RCC 7860 (cell line): Measurements from ENCODE around the gene CLCN2.

ENCODE experiments used
- DNase-seq: peaks from one replicate; pipeline ENCODE4 v3.0.0-alpha.2; 2015; ENCODE audit warnings: low spot score
- FAIRE-seq: peaks from 2 replicates; lab custom pipeline; 2012; peaks lifted over from hg19 to GRCh38; lab: Jason Lieb, UNC

The CLCN2 gene

GRCh38 chr3:184381261-184382224 is 20.1 kb upstream of the CLCN2 start:
- FAIRE-seq (no peak), DNase-seq (no peak)

- no peak for DNase-seq
- FAIRE-seq: no peak
Measured at GRCh38 chr3:184380627-184381260, 19.3 kb upstream of the CLCN2 start.

GRCh38 chr3:184380185-184380626 is 18.8 kb upstream of the CLCN2 start:
- no peak for FAIRE-seq
- no peak for DNase-seq

- no peak for FAIRE-seq
Measured at GRCh38 chr3:184379358-184380184, 18.2 kb upstream of the CLCN2 start, which contains the start of gene CHRD. Gene CHRD, plus strand, starts transcription at chr3:184380054. Its CDS starts 265 bp downstream, at chr3:184380319.

GRCh38 chr3:184378651-184379357 is 17.4 kb upstream of the CLCN2 start:
- DNase-seq (no peak), FAIRE-seq (no peak)

More at GRCh38 chr3:184379358-184380184, 18.2 kb upstream of the CLCN2 start, which contains the start of gene CHRD:
- no peak for DNase-seq

- FAIRE-seq: no peak
- DNase-seq: no peak
Measured at GRCh38 chr3:184377882-184378445, 16.6 kb upstream of the CLCN2 start, which contains the start of gene THPO. Gene THPO, minus strand, starts transcription at chr3:184378207. Its CDS starts 1,948 bp downstream, at chr3:184376259.

DNA sequence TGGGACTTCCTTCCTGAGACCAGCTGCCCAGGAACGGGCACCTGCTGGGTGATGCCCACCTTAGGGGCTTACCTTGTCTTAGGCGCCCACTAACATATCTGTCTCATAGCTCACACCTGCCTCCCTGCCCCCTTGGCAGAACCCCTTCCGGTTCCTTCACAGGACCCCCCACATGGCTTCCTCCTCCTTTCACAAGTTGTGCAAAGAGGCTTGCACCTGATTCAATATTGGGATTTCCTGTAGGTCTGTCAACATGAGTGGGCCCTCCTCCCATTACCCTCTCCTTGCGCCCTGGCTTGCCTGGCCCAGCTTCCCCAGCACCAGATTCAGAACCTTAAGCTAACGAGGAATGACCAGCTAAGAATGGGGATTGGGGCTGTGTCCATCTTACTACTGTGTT is 16.0 kb upstream of the CLCN2 start:
- DNase-seq: no peak
- no peak for FAIRE-seq

DNA sequence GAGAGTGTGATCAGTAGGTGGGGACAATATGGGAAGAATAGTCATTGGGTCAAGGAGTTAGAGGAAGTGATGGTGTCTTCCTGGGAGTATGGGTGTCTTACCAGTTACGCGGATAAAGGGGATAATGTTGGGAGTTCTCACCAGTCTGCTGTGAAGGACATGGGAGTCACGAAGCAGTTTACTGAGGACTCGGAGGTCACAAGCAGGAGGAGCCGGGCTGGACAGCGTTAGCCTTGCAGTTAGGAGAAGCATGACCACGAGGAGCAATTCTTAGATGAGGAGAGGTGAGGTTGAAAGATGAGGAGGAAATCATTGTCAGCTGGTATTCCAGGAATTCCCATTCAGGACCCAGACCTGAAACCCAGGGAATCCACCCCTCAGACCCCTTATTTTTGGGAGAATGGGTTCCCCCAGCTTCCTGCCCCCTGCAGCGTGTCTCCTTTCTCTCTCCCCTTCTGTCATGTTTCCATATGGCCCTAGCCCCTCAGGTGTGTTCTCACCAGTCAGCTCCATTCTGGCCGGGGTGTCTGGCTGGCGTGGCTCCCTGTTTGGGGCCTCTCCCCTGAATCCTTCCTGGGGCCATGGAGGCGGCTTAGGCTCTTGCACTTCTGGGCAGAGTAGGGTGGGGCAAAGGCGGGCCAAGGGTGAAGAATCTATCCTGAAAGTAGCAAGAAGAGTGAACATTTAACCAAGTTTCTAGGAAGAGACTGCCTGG is 14.5 kb upstream of the CLCN2 start:
- FAIRE-seq: no peak
- no peak for DNase-seq

DNA sequence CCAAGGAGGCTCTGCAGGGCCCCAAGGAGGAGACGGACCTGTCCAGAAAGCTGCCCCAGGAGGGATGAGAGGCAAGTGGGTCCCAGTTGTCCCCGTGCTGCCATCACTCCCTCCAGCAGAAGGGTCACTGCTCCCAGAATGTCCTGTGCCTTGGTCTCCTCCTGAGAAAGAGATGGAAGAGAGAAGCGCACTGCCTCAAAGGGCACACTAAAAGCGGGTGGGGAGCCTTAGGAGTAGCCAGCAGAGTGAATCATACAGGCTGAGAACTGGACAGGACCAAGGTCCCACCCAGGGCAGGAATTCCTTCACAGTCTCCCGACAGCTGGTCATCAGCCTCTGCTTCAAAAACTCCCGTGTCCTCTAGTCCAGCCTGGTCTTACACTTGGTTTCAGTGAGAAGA is 12.0 kb upstream of the CLCN2 start:
- FAIRE-seq: no peak
- no peak for DNase-seq

DNA sequence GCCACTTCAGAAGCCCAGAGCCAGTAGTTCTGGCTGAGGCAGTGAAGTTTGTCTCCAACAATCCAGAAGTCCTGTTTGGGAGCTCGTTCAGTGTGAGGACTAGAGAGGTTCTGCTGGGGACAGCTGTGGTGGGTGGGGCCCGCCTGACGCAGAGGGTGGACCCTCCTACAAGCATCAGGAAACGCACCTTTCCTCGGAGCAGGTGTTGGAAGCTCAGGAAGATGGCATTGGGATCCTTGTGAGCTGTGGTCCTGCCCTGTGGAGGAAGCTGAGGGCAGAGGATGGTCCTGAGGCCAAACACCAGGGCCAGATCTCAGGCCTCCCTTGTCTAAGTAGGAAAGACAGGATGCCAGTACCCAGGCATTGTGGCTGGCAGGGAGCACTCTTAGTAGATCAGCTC is 11.5 kb upstream of the CLCN2 start:
- FAIRE-seq (no peak), DNase-seq (no peak)

DNA sequence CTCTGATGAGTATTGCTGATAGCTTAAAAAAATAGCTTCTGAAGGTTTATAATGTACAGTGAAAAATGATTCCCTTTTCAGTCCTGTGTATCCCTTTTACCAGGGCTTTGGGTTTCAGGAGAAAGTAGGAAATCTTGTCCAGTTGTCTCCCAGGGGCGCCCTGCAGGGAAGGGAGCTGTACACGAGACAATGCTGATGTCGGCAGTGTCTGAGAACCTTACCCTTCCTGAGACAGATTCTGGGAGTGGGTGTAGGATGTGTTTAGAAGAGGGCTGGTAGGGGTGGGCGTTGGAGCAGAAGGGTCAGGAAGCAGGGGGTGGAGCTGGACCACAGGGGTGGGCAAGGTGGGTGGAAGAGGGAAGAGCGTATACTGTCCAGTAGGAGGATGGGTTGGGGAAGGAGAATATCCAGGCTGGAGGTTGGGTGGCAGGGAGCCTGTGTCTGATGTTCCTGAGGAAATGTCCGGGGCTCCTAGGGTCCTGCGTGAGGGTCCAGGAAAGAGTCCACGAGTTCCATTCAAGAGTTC is 11.0 kb upstream of the CLCN2 start:
- FAIRE-seq (no peak), DNase-seq (no peak)

DNA sequence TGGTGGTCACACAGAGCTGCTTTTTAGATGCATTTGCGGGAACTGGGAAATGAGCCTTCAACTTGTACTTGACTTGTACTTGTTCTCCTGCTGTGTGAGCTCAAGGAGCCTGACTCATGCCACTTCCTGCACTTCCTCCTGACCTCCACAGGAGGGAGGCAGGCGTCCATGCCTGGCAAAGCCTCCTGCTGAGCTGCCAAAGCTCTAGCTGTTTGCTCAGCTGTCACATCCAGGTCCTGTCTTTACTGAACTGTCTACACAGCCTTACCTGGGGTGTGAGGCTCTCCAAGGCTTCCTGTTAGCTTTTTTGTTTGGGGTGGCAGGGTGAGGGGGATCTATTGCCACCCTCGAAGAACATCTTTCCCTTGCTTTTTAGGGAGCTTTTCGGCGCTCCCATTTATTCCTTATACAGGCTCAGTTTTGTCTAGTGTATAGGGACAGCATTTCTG is 10.2 kb upstream of the CLCN2 start:
- peak; percentile 52 for FAIRE-seq
- DNase-seq: peak; percentile 73

GRCh38 chr3:184368586-184369183 is 7.3 kb upstream of the CLCN2 start:
- DNase-seq: no peak
- FAIRE-seq: no peak

DNA sequence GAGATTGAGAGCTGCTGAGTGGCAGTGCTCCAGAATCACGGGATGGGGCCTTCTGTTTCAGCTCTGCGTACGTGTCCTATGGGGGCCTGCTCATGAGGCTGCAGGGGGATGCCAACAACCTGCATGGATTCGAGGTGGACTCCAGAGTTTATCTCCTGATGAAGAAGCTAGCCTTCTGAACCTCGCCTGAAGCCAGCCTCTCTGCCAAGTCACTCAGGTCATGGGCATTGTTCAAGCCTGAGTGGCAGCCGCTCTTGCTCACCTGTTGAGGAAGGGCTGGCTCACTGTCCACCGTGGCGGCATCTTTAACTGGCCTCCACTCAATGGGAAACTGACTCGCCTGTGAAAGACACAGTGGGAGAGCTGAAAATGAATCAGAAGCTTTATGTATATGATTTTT is 6.7 kb upstream of the CLCN2 start:
- no peak for FAIRE-seq
- no peak for DNase-seq

DNA sequence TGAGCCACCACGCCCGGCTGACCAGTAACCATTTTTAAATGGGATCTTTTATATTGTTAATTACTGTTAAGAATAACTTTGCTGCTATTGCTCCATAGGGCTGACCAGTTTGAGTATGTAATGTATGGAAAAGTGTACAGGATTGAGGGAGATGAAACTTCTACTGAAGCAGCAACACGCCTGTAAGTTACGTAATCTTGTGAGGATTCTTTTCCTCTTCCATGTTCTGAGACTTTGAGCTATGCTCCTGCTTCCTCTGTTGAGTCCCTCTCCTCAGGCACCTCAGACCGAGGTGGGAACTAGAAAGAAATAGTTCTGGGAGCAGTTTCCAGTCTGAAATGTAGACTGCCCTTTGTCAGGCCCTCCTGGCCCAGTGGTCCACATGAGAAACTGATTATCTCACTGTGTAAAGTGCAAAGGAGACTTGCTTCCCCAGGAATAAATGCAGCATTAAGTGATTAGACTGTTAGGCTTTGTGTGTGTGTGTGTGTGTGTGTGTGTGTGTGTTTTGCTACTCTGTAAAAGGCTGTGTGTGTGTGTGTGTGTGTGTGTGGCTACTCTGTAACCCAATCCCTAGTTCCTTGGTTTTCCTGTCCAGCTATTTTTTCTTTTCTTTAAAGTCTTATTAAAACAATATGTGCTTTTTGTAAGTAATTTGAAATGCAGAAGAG is 5.3 kb upstream of the CLCN2 start:
- no peak for FAIRE-seq
- no peak for DNase-seq

- peak; percentile 96 for DNase-seq
- FAIRE-seq: peak; percentile 82
Measured at GRCh38 chr3:184362668-184363546, 1.5 kb upstream of the CLCN2 start.
